GM19452 (cell line): ENCODE data around the gene ATP10B.
"Not testable (repeated sequence)": the region's sequence is repeated elsewhere in the genome, so short reads cannot be mapped to it uniquely, and the experiment has no call there.

Source experiments
- ATAC-seq: cut with Tn5 transposase; IDR thresholded peaks from one replicate; pipeline ENCODE4 v1.9.1; 2021; ENCODE audit not compliant: unreplicated experiment

The ATP10B gene

GRCh38 chr5:160833806-160834205, 18.2 kb downstream of the ATP10B start:
- ATAC-seq, result no peak

- no peak for ATAC-seq
Measured at GRCh38 chr5:160831801-160832200, 20.2 kb downstream of the ATP10B start.

- no peak for ATAC-seq
Measured at GRCh38 chr5:160824301-160825001, 27.6 kb downstream of the ATP10B start.

- ATAC-seq, result not testable (repeated sequence)
Measured at GRCh38 chr5:160812996-160813395, 39.0 kb downstream of the ATP10B start.

GRCh38 chr5:160805376-160805775, 46.6 kb downstream of the ATP10B start:
- ATAC-seq, result no peak

GRCh38 chr5:160802592-160802991, 49.4 kb downstream of the ATP10B start:
- no peak for ATAC-seq

- no peak for ATAC-seq
Measured at GRCh38 chr5:160800375-160801275, 51.4 kb downstream of the ATP10B start.

GRCh38 chr5:160799184-160799583, 52.8 kb downstream of the ATP10B start:
- peak; percentile 62 for ATAC-seq

GRCh38 chr5:160797020-160797419, 55.0 kb downstream of the ATP10B start:
- ATAC-seq, result no peak

- no peak for ATAC-seq
Measured at GRCh38 chr5:160793530-160793899, 58.5 kb downstream of the ATP10B start.

- no peak for ATAC-seq
Measured at GRCh38 chr5:160792732-160793529, 59.1 kb downstream of the ATP10B start.

GRCh38 chr5:160792281-160792680, 59.7 kb downstream of the ATP10B start:
- no peak for ATAC-seq

- no peak for ATAC-seq
Measured at GRCh38 chr5:160789219-160789859, 62.7 kb downstream of the ATP10B start.

- ATAC-seq, result no peak
Measured at GRCh38 chr5:160788102-160788660, 63.8 kb downstream of the ATP10B start.

GRCh38 chr5:160787240-160787639, 64.8 kb downstream of the ATP10B start:
- ATAC-seq, result no peak

GRCh38 chr5:160774666-160775315, 77.2 kb downstream of the ATP10B start:
- ATAC-seq, result no peak

GRCh38 chr5:160773646-160774410, 78.2 kb downstream of the ATP10B start:
- ATAC-seq, result no peak

GRCh38 chr5:160772854-160773253, 79.2 kb downstream of the ATP10B start:
- ATAC-seq, result no peak

GRCh38 chr5:160770718-160771117, 81.3 kb downstream of the ATP10B start:
- no peak for ATAC-seq
